Cardiac fibroblast (primary cell): Measurements from ENCODE around the gene PDK3.
A peak's percentile ranks its signal among the peaks of the same experiment; 100 is the strongest.

Experiments used
- DNase-seq, 2 donors: peaks; one replicate each; pipeline versions ENCODE4 v3.0.0 to v3.0.0-alpha.2; 2010; ENCODE audit warnings: low read depth in 2 of 2
- H3K4me3 ChIP-seq, 2 donors: replicated peaks in 1 of 2; 1 replicate in 1 of 2; 2 replicates in 1 of 2; pipeline ENCODE4 v1.5.1; 2011; ENCODE audit warnings: low read depth in 2 of 2, low read length in 2 of 2, mild to moderate bottlenecking in 2 of 2, moderate library complexity in 1 of 2
- TF ChIP-seq, protein P1 (sequence below): IDR thresholded peaks from one replicate; pipeline ENCODE4 v1.5.1; 2011; ENCODE audit warnings: low read depth, mild to moderate bottlenecking, low read length, inconsistent platforms

The PDK3 gene

DNA sequence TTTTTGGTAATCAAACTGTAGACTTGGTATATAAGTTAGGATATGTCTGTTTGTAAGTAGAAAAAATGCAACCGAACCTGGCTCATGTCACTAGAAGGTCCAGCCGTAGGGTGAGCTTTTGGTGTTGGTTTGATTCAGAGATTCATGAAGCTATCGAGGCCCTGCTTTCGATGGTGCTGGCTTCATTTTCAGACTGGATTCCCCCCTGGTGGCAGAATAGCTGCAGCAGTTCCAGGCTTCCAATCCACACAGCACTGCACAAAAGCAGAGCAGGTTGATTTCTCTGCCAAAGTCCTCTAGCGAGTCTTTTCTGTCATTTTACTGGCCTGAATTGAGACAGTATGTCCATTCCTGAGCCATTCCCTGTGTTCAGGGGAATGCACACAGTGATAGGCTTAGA, 33.1 kb downstream of the PDK3 start:
- TF ChIP-seq, protein P1, sequence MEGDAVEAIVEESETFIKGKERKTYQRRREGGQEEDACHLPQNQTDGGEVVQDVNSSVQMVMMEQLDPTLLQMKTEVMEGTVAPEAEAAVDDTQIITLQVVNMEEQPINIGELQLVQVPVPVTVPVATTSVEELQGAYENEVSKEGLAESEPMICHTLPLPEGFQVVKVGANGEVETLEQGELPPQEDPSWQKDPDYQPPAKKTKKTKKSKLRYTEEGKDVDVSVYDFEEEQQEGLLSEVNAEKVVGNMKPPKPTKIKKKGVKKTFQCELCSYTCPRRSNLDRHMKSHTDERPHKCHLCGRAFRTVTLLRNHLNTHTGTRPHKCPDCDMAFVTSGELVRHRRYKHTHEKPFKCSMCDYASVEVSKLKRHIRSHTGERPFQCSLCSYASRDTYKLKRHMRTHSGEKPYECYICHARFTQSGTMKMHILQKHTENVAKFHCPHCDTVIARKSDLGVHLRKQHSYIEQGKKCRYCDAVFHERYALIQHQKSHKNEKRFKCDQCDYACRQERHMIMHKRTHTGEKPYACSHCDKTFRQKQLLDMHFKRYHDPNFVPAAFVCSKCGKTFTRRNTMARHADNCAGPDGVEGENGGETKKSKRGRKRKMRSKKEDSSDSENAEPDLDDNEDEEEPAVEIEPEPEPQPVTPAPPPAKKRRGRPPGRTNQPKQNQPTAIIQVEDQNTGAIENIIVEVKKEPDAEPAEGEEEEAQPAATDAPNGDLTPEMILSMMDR = peak; percentile 22
- peak; percentile 2 to 22 for DNase-seq
- H3K4me3 ChIP-seq = no peak overlapping the region

DNA sequence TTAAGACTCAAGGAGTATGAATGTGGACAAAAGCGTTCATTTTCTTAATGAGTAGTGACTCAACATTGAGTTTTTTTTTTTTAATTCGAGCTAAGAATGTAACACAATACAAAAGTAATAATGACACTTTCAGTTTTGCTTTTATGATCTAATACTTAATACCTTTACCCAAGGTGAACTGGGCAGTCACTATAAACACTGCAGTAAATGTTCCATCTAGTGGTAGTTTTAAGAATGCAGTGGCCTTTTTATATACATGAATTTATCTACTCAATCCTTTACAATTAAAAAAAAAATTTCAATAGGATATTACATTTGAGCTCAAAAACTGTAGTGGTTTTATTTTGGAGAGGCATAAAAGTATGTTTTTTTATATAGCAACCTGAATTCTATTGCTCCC, 33.9 kb downstream of the PDK3 start:
- peak; percentile 19 to 20 for DNase-seq
- no peak overlapping the region for H3K4me3 ChIP-seq
- TF ChIP-seq, protein P1 = peak; percentile 43

DNA sequence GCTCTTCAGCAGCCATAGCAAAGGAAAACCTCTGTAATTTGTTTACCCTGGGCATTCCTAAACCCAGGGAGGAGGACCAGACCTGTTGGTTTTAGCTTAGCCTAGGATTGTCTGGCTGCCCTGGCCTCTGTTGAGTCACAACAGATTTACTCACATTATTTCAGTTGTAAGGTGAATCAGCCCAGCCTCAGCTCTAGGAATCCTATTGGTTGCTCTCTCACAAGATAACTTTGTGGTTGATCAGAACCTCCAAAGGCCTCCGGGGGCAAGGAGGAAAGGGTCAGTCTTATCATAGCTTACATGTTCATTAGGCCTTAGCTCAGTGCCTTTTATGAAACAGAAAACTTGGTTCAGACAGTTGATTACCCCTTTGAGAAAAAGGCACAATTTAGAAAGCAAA, 41.0 kb downstream of the PDK3 start:
- H3K4me3 ChIP-seq = no peak overlapping the region
- TF ChIP-seq, protein P1 = no peak
- peak in 1 of 2 donors; percentile 36 for DNase-seq

DNA sequence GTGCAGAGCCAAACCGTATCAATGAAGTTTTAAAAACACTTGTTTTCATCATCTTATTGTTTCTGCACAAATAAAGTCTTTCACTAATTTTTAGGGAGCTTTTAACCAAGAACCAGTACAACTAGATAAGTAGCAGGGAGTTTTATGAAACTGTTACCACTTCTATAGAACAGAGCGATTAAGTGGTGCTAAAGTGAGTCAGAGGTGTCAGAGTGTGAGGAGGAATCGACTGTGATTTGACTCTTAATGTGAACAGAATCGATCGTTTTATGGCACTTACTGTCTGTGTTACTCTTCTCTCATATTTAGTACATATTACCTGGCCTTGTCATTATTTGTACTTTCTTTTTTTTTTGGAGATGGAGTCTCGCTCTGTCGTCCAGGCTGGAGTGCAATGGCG, 43.3 kb downstream of the PDK3 start:
- TF ChIP-seq, protein P1 = no peak
- H3K4me3 ChIP-seq = no peak overlapping the region
- no peak for DNase-seq

DNA sequence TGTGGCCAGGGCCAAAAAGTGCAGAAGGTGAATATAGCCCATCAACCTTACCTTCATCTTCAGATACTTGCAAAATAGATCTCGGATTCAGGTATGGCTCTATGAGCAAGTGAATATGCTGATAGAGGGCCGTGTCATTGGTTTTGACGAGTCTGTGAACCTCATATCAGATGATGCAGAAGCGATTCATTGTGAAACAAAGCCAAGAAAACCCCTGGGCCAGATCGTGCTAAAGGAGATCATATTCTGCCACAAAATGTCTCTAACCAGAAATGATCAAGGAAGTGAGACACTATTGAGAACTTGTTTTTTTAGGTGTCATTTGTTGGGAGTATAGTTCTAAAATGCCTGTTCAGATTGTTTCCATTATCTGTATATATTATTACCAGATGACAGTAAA, 48.3 kb downstream of the PDK3 start:
- DNase-seq = no peak

DNA sequence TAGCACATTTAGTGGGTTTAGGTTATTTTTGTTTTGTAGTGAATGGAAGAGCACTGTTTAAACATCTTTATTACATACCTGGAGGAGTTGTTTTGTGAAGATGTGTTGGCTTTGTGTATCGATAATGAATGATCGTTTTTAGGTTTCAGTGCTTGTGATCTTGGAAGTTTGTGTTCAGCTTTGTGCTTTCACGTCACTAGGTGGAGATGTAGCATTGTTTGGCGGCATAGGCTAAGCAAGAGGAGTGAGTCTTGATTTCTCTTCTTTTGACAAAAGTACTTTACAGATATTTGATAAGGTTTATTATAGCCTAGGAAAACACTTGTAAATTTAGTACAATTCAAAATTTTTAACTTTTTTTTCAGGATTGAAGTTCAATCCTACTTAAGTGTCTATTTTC, 50.4 kb downstream of the PDK3 start:
- TF ChIP-seq, protein P1 = no peak
- peak; percentile 32 to 43 for DNase-seq
- no peak overlapping the region for H3K4me3 ChIP-seq

More for the DNA sequence above, 48.3 kb downstream of the PDK3 start:
- no peak overlapping the region for H3K4me3 ChIP-seq
- TF ChIP-seq, protein P1 = no peak

DNA sequence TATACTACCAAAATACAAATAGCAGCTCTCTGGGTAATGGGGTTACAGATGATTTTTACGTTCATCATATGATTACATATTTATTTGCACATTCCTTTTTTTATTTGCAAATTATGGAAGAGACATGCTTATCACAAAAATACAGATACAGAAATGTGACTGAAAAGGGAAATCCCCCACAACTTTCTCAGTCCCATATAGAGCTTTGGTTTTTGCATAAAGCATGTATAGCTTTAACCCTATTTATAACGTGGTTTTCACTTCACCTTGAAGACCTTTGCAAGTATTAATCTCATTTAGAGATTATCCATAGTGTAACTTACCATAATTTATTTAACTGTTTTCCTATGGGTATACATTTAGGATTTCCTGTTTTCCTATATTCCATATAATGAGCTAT, 55.4 kb downstream of the PDK3 start:
- TF ChIP-seq, protein P1 = no peak
- DNase-seq = no peak
- H3K4me3 ChIP-seq = no peak overlapping the region
